ENCODE data around the gene TEDC1.

The TEDC1 gene

GRCh38 chr14:105484069-105484996, 6.7 kb upstream of the TEDC1 start:
- DNase-seq (ENCODE audit: low read depth in 2 of 2) = no peak

- DNase-seq (ENCODE audit: low read depth in 2 of 2) = no peak
Measured at GRCh38 chr14:105484997-105485393, 6.1 kb upstream of the TEDC1 start.

GRCh38 chr14:105485739-105486162, 5.3 kb upstream of the TEDC1 start:
- no peak for DNase-seq (ENCODE audit: low read depth in 2 of 2)

GRCh38 chr14:105486163-105486973, 4.7 kb upstream of the TEDC1 start, which contains the start of gene CRIP1:
TSS of gene CRIP1 (plus strand) at chr14:105486886. CDS start at chr14:105487260, 374 bp downstream.
- no peak for DNase-seq (ENCODE audit: low read depth in 2 of 2)

- no peak for DNase-seq (ENCODE audit: low read depth in 2 of 2)
Measured at GRCh38 chr14:105486974-105487448, 4.0 kb upstream of the TEDC1 start.

- DNase-seq (ENCODE audit: low read depth in 2 of 2) = no peak
Measured at GRCh38 chr14:105487449-105487985, 3.5 kb upstream of the TEDC1 start.

- DNase-seq (ENCODE audit: low read depth in 2 of 2) = no peak
Measured at GRCh38 chr14:105487986-105488777, 2.9 kb upstream of the TEDC1 start.

GRCh38 chr14:105488781-105489541, 2.1 kb upstream of the TEDC1 start:
- DNase-seq (ENCODE audit: low read depth in 2 of 2) = no peak

GRCh38 chr14:105489542-105490266, 1.3 kb upstream of the TEDC1 start:
- peak; percentile 79 to 83 for DNase-seq (ENCODE audit: low read depth in 2 of 2)

GRCh38 chr14:105490267-105490571, 827 bp upstream of the TEDC1 start:
- DNase-seq (ENCODE audit: low read depth in 2 of 2) = no peak

GRCh38 chr14:105491366-105491973, 424 bp downstream of the TEDC1 start:
- DNase-seq (ENCODE audit: low read depth in 2 of 2) = peak; percentile 91 to 92

GRCh38 chr14:105492031-105492970, 1.3 kb downstream of the TEDC1 start:
- no peak for DNase-seq (ENCODE audit: low read depth in 2 of 2)

GRCh38 chr14:105492971-105493871, 2.2 kb downstream of the TEDC1 start:
- no peak for DNase-seq (ENCODE audit: low read depth in 2 of 2)

GRCh38 chr14:105493921-105494605, 3.0 kb downstream of the TEDC1 start:
- no peak for DNase-seq (ENCODE audit: low read depth in 2 of 2)

- no peak for DNase-seq (ENCODE audit: low read depth in 2 of 2)
Measured at GRCh38 chr14:105494606-105494929, 3.5 kb downstream of the TEDC1 start.

GRCh38 chr14:105495101-105495989, 4.3 kb downstream of the TEDC1 start:
- no peak for DNase-seq (ENCODE audit: low read depth in 2 of 2)
